Measurements from ENCODE around the gene MAEA. TPM values are rescaled to one million over a fixed set of nuclear protein-coding genes. Genes with fewer than 3 reads are reported as not detected.

Gene MAEA
- total and polyA plus RNA-seq, 2 of the 8 experiments (the other 6 are each of a cell fraction or from before 2014, with no cell fraction given): 75.8 to 133 TPM

- Histone ChIP-seq H3K4ac (replicated peaks; ENCODE audit: insufficient read length, low read depth, low read length) (no peak overlapping the region), H2BK20ac (ENCODE audit: low read length) (no peak overlapping the region), H4K91ac (replicated peaks; ENCODE audit: insufficient read length, low read length) (no peak overlapping the region), H3K4me1 (replicated peaks in 1 of 4; ENCODE audit: control insufficient read depth in 3 of 4, insufficient read depth in 4 of 4, low read length in 3 of 4) (peaks cover 5 to 21% (median 14%) of the 10 kb centered on the region in 4 experiments), H3K14ac (ENCODE audit: insufficient read length) (no peak overlapping the region), H3K4me3 (ENCODE audit: extremely low read depth in 1 of 4, insufficient read depth in 2 of 4, low read depth in 3 of 4, low read length in 4 of 4) (no peak overlapping the region), H3K18ac (ENCODE audit: extremely low read depth, low read length) (no peak overlapping the region), H3K79me1 (ENCODE audit: low read depth, low read length) (peaks cover 25% of the 10 kb centered on the region), H4K5ac (ENCODE audit: insufficient read length, low read depth, low read length) (no peak overlapping the region), H3K56ac (replicated peaks; ENCODE audit: insufficient read length, low read depth, low read length) (no peak overlapping the region), H3K79me2 (ENCODE audit: control insufficient read depth in 1 of 2, insufficient read depth in 2 of 2, low read length in 2 of 2) (peaks cover 40 to 70% of the 10 kb centered on the region in 2 experiments), H3K27me3 (replicated peaks in 1 of 4; ENCODE audit: control insufficient read depth in 3 of 4, extremely low read depth in 1 of 4, insufficient read depth in 3 of 4, low read length in 3 of 4) (no peaks in the 10 kb centered on the region), H2AFZ (ENCODE audit: low read length) (no peak overlapping the region), H3K27ac (ENCODE audit: low read depth, low read length) (no peak overlapping the region), H3K36me3 (ENCODE audit: control insufficient read depth in 2 of 4, insufficient read depth in 4 of 4, low read length in 3 of 4) (peaks cover 0 to 5% (median 0%) of the 10 kb centered on the region in 4 experiments; a peak in 1 of 8 replicates), H2BK120ac (replicated peaks; ENCODE audit: low read depth, low read length) (no peak overlapping the region), H4K8ac (ENCODE audit: extremely low read depth, insufficient read depth, low read length) (no peak overlapping the region), H2BK12ac (ENCODE audit: low read depth, low read length) (0 out of 2 replicates have a peak overlapping the region, but pooled peaks have one; percentile 39), H2BK15ac (ENCODE audit: low read length) (no peak overlapping the region), H3K4me2 (ENCODE audit: insufficient read depth in 1 of 2, low read depth in 2 of 2, low read length in 2 of 2) (no peak overlapping the region; a peak in 1 of 4 replicates), H3K9me3 (ENCODE audit: insufficient read depth in 2 of 2, low read depth in 1 of 2, low read length in 1 of 2) (no peaks in the 10 kb centered on the region), H2BK5ac (ENCODE audit: low read depth, low read length) (no peak overlapping the region), H3K9ac (replicated peaks in 1 of 4; ENCODE audit: extremely low read depth in 1 of 4, low read depth in 3 of 4, low read length in 3 of 4) (no peak overlapping the region; a peak in 1 of 7 replicates), H2AK5ac (ENCODE audit: low read depth, low read length) (no peak overlapping the region), H4K20me1 (replicated peaks in 1 of 2; ENCODE audit: control insufficient read depth in 1 of 2, insufficient read depth in 2 of 2, low read length in 2 of 2) (peaks cover 26 to 28% of the 10 kb centered on the region in 2 experiments), H3K23me2 (ENCODE audit: low read depth, low read length) (peaks cover 8% of the 10 kb centered on the region; the same call in 1 of the 2 replicates), H3K23ac (ENCODE audit: insufficient read length) (no peak overlapping the region)
- DNase-seq (ENCODE audit: low read depth in 1 of 2, low spot score in 2 of 2) (no peak), FAIRE-seq (no peak)
- 92% methylated on average over 11 of the region's 11 CpGs; no CpG with 5 or more reads in 1 of the 2 experiments for WGBS, 2 experiments (ENCODE audit: extremely low coverage in 1 of 2, insufficient coverage in 1 of 2, insufficient read length in 1 of 2, insufficient replicate concordance in 2 of 2, low coverage in 1 of 2, low lambda C conversion rate in 2 of 2, missing lambda C conversion rate in 1 of 2)
- ChIA-PET POLR2A (ENCODE audit: partially characterized antibody) (interaction anchor here (0.6 to 1.1 kb wide), 4 partner anchors 24 to 119 kb away, joined by 3 read pairs; no protein-coding TSS in a partner anchor), CTCF (ENCODE audit: partially characterized antibody) (interaction anchor here (1.4 to 1.5 kb wide), 2 partner anchors 25 to 64 kb away, joined by 3 to 4 read pairs; no protein-coding TSS in a partner anchor)
- TF ChIP-seq POLR2A (IDR thresholded peaks at IDR 0.05; ENCODE audit: control extremely low read depth in 1 of 2, low read depth in 2 of 2, low read length in 2 of 2) (no peak), HDAC2 (IDR thresholded peaks at IDR 0.05; ENCODE audit: borderline replicate concordance in 1 of 2, low read depth in 2 of 2, low read length in 2 of 2) (no peak), CTBP2 (IDR thresholded peaks at IDR 0.05; ENCODE audit: borderline replicate concordance, insufficient read depth, insufficient read length, low read length) (no peak), TAF7 (optimal IDR thresholded peaks at IDR 0.05; ENCODE audit: borderline replicate concordance, low read depth, low read length) (no peak), RAD21 (IDR thresholded peaks at IDR 0.05 in 1 of 2, conservative IDR thresholded peaks at IDR 0.05 in 1 of 2; ENCODE audit: low read depth in 2 of 2, low read length in 2 of 2) (no peak), CBX8 (IDR thresholded peaks at IDR 0.05; ENCODE audit: borderline replicate concordance, low read depth, low read length) (no peak), USF2 (IDR thresholded peaks at IDR 0.05; ENCODE audit: low read length) (no peak), SIN3A (conservative IDR thresholded peaks at IDR 0.05 in 1 of 2, IDR thresholded peaks at IDR 0.05 in 1 of 2; ENCODE audit: low read depth in 1 of 2, low read length in 2 of 2) (no peak), ATF3 (IDR thresholded peaks at IDR 0.05; ENCODE audit: insufficient read depth, low read depth, low read length) (no peak)
These were observed 2.5 kb downstream of the MAEA start for GRCh38 chr4:1291996-1292702.

Measured in H1 (cell line).